ENCODE data around the gene GALT. TPM values are rescaled to one million over a fixed set of nuclear protein-coding genes. Genes with fewer than 3 reads are reported as not detected.

Gene GALT
- total and polyA plus RNA-seq, 2 of the 13 experiments (the other 11 are each of a cell fraction or from before 2014, with no cell fraction given), result 40.4 to 46.3 TPM

GRCh38 chr9:34644766-34645314 lies 1.6 kb upstream of the GALT start (continued):
- TF ChIP-seq ZNF281 (CRISPR knock-in tag; IDR thresholded peaks at IDR 0.05; ENCODE audit: borderline replicate concordance) (peak; percentile 99), CEBPB (IDR thresholded peaks at IDR 0.05; ENCODE audit: borderline replicate concordance, low read depth, low read length) (peak; percentile 97), ZNF788 (CRISPR knock-in tag; IDR thresholded peaks at IDR 0.05; ENCODE audit: borderline replicate concordance) (peak; percentile 79; the same call in 1 of the 2 replicates), TFAP4 (IDR thresholded peaks at IDR 0.05; ENCODE audit: borderline replicate concordance, low read depth) (peak; percentile 32; the same call in 1 of the 2 replicates), SIX4 (CRISPR knock-in tag; IDR thresholded peaks at IDR 0.05) (0 out of 2 replicates have a peak, but pooled peaks have one; percentile 40), HDAC2 (CRISPR knock-in tag; IDR thresholded peaks at IDR 0.05) (peak; percentile 77; the same call in 1 of the 2 replicates), MAX (IDR thresholded peaks at IDR 0.05) (peak; percentile 60; the same call in 1 of the 2 replicates), HDAC1 (CRISPR knock-in tag; IDR thresholded peaks at IDR 0.05) (peak; percentile 85), PAX8 (CRISPR knock-in tag; IDR thresholded peaks at IDR 0.05; ENCODE audit: borderline replicate concordance) (no peak), LCORL (IDR thresholded peaks at IDR 0.05) (no peak), LCORL (CRISPR knock-in tag; IDR thresholded peaks at IDR 0.05) (peak; percentile 70; the same call in 1 of the 2 replicates), SMAD3 (CRISPR knock-in tag; IDR thresholded peaks at IDR 0.05) (peak; percentile 60; the same call in 1 of the 2 replicates), ASH2L (IDR thresholded peaks at IDR 0.05; ENCODE audit: insufficient read length, low read depth, low read length) (peak; percentile 76), CEBPG (CRISPR knock-in tag; IDR thresholded peaks at IDR 0.05) (peak; percentile 93)
- TF ChIP-seq, protein P1, sequence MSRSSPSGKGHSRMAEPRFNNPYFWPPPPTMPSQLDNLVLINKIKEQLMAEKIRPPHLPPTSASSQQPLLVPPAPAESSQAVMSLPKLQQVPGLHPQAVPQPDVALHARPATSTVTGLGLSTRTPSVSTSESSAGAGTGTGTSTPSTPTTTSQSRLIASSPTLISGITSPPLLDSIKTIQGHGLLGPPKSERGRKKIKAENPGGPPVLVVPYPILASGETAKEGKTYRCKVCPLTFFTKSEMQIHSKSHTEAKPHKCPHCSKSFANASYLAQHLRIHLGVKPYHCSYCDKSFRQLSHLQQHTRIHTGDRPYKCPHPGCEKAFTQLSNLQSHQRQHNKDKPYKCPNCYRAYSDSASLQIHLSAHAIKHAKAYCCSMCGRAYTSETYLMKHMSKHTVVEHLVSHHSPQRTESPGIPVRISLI (CRISPR knock-in tag; IDR thresholded peaks at IDR 0.05; ENCODE audit: borderline replicate concordance), result peak; percentile 61
- TF ChIP-seq, protein P2, sequence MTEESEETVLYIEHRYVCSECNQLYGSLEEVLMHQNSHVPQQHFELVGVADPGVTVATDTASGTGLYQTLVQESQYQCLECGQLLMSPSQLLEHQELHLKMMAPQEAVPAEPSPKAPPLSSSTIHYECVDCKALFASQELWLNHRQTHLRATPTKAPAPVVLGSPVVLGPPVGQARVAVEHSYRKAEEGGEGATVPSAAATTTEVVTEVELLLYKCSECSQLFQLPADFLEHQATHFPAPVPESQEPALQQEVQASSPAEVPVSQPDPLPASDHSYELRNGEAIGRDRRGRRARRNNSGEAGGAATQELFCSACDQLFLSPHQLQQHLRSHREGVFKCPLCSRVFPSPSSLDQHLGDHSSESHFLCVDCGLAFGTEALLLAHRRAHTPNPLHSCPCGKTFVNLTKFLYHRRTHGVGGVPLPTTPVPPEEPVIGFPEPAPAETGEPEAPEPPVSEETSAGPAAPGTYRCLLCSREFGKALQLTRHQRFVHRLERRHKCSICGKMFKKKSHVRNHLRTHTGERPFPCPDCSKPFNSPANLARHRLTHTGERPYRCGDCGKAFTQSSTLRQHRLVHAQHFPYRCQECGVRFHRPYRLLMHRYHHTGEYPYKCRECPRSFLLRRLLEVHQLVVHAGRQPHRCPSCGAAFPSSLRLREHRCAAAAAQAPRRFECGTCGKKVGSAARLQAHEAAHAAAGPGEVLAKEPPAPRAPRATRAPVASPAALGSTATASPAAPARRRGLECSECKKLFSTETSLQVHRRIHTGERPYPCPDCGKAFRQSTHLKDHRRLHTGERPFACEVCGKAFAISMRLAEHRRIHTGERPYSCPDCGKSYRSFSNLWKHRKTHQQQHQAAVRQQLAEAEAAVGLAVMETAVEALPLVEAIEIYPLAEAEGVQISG (CRISPR knock-in tag; IDR thresholded peaks at IDR 0.05), result peak; percentile 51
- TF ChIP-seq, protein P3, sequence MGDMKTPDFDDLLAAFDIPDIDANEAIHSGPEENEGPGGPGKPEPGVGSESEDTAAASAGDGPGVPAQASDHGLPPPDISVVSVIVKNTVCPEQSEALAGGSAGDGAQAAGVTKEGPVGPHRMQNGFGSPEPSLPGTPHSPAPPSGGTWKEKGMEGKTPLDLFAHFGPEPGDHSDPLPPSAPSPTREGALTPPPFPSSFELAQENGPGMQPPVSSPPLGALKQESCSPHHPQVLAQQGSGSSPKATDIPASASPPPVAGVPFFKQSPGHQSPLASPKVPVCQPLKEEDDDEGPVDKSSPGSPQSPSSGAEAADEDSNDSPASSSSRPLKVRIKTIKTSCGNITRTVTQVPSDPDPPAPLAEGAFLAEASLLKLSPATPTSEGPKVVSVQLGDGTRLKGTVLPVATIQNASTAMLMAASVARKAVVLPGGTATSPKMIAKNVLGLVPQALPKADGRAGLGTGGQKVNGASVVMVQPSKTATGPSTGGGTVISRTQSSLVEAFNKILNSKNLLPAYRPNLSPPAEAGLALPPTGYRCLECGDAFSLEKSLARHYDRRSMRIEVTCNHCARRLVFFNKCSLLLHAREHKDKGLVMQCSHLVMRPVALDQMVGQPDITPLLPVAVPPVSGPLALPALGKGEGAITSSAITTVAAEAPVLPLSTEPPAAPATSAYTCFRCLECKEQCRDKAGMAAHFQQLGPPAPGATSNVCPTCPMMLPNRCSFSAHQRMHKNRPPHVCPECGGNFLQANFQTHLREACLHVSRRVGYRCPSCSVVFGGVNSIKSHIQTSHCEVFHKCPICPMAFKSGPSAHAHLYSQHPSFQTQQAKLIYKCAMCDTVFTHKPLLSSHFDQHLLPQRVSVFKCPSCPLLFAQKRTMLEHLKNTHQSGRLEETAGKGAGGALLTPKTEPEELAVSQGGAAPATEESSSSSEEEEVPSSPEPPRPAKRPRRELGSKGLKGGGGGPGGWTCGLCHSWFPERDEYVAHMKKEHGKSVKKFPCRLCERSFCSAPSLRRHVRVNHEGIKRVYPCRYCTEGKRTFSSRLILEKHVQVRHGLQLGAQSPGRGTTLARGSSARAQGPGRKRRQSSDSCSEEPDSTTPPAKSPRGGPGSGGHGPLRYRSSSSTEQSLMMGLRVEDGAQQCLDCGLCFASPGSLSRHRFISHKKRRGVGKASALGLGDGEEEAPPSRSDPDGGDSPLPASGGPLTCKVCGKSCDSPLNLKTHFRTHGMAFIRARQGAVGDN (CRISPR knock-in tag; IDR thresholded peaks at IDR 0.05), result no peak

Data from HepG2 (cell line).